Right atrium auricular region (tissue), 2 donors: ENCODE results near the gene PDE4B. TPM values are rescaled to one million over a fixed set of nuclear protein-coding genes. Genes with fewer than 3 reads are reported as not detected.
"Not testable (repeated sequence)": the region's sequence is repeated elsewhere in the genome, so short reads cannot be mapped to it uniquely, and the experiment has no call there.

Experiments
- DNase-seq: peaks from one replicate; pipeline ENCODE4 v3.0.0-alpha.2; 2019; ENCODE audit warnings: low spot score
- H3K27ac ChIP-seq, 2 donors: fragments of 200-600 bp; sonication (generic); 1 replicate in 1 of 2; 2 replicates in 1 of 2; pipeline ENCODE4 v1.5.1; 2016 to 2019
- H3K27me3 ChIP-seq, 2 donors: fragments of 200-600 bp; sonication (generic); one replicate each; pipeline versions ENCODE4 v1.5.1 to v1.6.0; 2017 to 2019
- H3K36me3 ChIP-seq: fragments of 200-600 bp; sonication (generic); one replicate; pipeline ENCODE4 v1.5.1; 2016
- H3K4me1 ChIP-seq, 2 donors: fragments of 200-600 bp; sonication (generic); one replicate each; pipeline versions ENCODE4 v1.5.1 to v1.6.0; 2017 to 2019
- H3K4me3 ChIP-seq, 2 donors: fragments of 200-600 bp; sonication (generic); 1 replicate in 1 of 2; 2 replicates in 1 of 2; pipeline ENCODE4 v1.5.1; 2017 to 2019; ENCODE audit warnings: mild to moderate bottlenecking in 1 of 2, moderate library complexity in 1 of 2
- H3K9me3 ChIP-seq, 2 donors: fragments of 200-600 bp; sonication (generic); one replicate each; pipeline ENCODE4 v1.5.1; 2019
- total RNA-seq, 2 donors: library from RNA; depleted of rRNA; stranded (reverse); fragments of >200 nt; gene quantifications; one replicate each; pipeline ENCODE4 v1.1.0, GENCODE V29; 2016
- TF ChIP-seq, protein P1 (sequence below), 2 donors: fragments of 200-600 bp; sonication (generic); IDR thresholded peaks; one replicate each; pipeline ENCODE4 v1.5.1; 2019; ENCODE audit warnings: antibody characterized with exemption in 2 of 2

PDE4B gene
- total RNA-seq, 2 donors from 2014 or later: 16.0 to 27.7 TPM

DNA sequence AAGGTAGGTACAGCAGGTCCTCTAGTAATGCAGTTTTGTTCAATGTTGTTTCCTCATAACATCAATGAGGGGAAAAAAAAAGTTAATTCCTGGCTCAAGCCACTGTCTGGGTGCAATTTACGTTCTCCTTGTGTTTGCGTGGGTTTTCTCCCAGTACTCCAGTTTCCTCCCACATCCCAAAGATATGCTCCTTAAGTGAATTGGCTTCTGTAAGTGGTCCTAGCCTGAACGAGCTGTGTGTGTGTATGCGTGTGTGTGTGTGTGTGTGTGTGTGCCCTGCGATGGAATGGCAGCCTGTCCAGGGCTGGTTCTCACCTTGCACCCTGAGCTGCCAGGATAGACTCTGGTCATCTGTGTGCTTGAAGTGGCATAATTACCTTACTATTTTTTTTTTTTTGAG is 332.0 kb downstream of the PDE4B start:
- Histone ChIP-seq H3K4me1 (no peaks in the 10 kb centered on the region), H3K27ac (no peak overlapping the region), H3K4me3 (no peak overlapping the region), H3K9me3 (no peaks in the 10 kb centered on the region), H3K36me3 (no peaks in the 10 kb centered on the region), H3K27me3 (no peaks in the 10 kb centered on the region)
- TF ChIP-seq, protein P1, sequence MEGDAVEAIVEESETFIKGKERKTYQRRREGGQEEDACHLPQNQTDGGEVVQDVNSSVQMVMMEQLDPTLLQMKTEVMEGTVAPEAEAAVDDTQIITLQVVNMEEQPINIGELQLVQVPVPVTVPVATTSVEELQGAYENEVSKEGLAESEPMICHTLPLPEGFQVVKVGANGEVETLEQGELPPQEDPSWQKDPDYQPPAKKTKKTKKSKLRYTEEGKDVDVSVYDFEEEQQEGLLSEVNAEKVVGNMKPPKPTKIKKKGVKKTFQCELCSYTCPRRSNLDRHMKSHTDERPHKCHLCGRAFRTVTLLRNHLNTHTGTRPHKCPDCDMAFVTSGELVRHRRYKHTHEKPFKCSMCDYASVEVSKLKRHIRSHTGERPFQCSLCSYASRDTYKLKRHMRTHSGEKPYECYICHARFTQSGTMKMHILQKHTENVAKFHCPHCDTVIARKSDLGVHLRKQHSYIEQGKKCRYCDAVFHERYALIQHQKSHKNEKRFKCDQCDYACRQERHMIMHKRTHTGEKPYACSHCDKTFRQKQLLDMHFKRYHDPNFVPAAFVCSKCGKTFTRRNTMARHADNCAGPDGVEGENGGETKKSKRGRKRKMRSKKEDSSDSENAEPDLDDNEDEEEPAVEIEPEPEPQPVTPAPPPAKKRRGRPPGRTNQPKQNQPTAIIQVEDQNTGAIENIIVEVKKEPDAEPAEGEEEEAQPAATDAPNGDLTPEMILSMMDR (IDR thresholded peaks at IDR 0.05): no peak
- no peak for DNase-seq

DNA sequence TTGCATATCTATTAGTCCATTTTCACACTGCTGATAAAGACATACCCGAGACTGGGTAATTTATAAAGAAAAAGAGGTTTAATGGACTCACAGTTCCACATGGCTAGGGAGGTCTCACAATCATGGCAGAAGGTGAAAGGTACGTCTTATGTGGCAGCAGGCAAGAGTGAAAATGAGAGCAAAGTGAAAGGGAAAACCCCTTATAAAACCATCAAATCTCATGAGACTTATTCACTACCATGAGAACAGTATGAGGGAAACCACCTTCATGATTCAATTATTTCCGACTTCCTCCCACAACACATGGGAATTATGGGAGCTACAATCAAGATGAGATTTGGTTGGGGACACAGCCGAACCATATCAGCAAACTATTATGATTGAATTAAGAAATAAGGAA is 335.9 kb downstream of the PDE4B start:
- not testable (repeated sequence) for DNase-seq, H3K4me1 ChIP-seq, H3K9me3 ChIP-seq, H3K36me3 ChIP-seq, H3K27me3 ChIP-seq, H3K4me3 ChIP-seq, H3K27ac ChIP-seq

DNA sequence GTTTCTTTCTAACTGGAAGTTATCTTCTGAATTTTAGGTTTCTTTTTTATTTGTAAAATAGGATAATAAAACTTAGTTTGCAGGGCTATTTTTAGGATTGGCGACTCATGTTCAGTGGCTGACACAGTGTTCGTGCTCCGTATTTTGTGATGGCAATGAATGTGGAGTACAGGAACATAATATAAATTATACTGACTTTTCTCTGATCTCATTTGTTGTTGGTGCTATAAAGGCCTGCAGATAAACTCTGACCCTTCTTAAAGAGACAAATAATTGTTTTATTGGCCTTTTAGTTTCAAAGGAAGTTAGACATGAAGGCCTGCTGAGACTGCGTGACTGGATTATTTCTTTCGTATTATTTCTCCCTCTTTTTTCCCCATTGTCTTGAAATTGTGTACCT is 339.6 kb downstream of the PDE4B start:
- H3K36me3 ChIP-seq: no peaks in the 10 kb centered on the region
- H3K4me1 ChIP-seq: no peaks in the 10 kb centered on the region
- H3K27me3 ChIP-seq: no peaks in the 10 kb centered on the region
- DNase-seq: no peak
- TF ChIP-seq, protein P1 (IDR thresholded peaks at IDR 0.05): no peak
- H3K9me3 ChIP-seq: no peaks in the 10 kb centered on the region
- H3K27ac ChIP-seq: no peak overlapping the region
- H3K4me3 ChIP-seq: no peak overlapping the region

DNA sequence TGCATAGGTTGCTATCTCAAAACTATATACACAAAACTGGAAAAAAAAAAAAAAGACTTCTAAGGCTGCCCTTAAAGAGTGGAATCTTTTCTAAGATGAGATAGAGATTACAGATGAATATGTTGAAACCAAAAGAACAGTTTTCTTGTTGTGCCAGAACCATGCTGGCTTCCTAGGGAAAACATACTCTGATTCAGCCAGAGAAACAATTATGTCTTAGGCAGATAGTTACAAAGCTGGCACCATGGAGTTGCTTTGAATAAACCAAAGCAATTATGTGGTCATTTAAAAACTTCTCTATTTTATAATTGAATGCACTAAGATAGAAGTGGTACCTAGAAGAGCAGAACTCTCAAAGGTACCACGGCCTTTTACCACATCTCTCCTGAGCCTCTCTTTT is 341.3 kb downstream of the PDE4B start:
- Histone ChIP-seq H3K4me3 (no peak overlapping the region), H3K27me3 (no peaks in the 10 kb centered on the region), H3K27ac (no peak overlapping the region), H3K36me3 (no peaks in the 10 kb centered on the region), H3K9me3 (no peaks in the 10 kb centered on the region), H3K4me1 (no peaks in the 10 kb centered on the region)
- no peak for DNase-seq
- TF ChIP-seq, protein P1 (IDR thresholded peaks at IDR 0.05): no peak

DNA sequence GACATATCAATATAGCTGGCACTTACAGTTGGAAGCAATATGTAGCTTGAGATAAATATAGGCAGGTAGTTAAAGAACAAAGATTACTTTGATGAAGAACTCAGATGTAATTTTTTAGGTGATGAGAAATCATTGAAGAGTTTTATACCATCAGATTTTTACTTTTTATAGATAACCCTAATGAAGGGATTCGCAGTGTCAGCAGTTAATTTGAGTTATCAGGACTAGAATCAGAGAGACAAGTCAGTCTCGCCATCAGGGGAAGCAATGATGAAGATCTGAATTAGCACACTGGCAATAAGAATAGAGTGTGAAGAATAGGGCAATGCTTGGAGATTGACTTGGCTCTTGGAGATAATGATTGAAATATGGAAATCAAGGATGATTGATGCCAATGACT is 342.5 kb downstream of the PDE4B start:
- Histone ChIP-seq H3K9me3 (no peaks in the 10 kb centered on the region), H3K4me3 (no peak overlapping the region), H3K36me3 (no peaks in the 10 kb centered on the region), H3K4me1 (no peaks in the 10 kb centered on the region), H3K27me3 (no peaks in the 10 kb centered on the region), H3K27ac (no peak overlapping the region)
- DNase-seq: no peak
- TF ChIP-seq, protein P1 (IDR thresholded peaks at IDR 0.05): no peak

DNA sequence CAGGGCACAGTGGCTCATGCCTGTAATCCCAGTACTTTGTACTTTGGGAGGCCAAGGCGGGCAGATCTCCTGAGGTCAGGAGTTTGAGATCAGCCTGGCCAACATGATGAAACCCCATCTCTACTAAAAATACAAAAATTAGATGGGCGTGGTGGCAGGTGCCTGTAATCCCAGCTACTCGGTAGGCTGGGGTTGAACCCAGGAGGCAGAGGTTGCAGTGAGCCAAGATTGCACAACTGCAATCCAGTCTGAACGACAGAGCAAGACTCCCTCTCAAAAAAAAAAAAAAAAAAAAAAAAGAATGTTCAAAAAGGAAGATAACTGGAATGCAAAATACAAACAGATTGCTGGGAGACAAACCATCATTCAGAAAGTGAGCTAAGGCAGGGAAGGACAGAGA is 343.7 kb downstream of the PDE4B start:
- not testable (repeated sequence) for H3K4me1 ChIP-seq, DNase-seq, H3K9me3 ChIP-seq, H3K36me3 ChIP-seq, H3K27ac ChIP-seq, H3K4me3 ChIP-seq, H3K27me3 ChIP-seq

DNA sequence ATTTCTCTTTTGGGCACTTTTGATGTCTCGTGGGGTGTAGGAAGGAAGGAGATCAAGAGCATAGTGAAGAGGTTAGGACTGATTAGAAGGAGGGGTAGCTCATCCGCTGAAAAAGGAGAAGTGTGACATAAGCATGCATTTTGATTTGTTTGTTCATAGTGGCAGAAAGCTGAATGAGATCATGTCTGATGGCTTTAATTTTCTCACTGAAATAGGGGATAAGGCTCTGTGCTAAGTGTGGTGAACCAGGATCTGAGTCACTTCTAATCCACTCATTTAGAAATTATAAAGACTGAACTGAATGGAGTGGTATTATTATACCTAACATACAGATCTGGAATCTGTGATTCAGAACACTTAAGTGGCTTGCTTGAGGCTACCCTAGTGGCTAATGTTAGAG is 344.5 kb downstream of the PDE4B start:
- Histone ChIP-seq H3K9me3 (no peaks in the 10 kb centered on the region), H3K4me1 (no peaks in the 10 kb centered on the region), H3K27me3 (no peaks in the 10 kb centered on the region), H3K4me3 (no peak overlapping the region), H3K27ac (no peak overlapping the region), H3K36me3 (no peaks in the 10 kb centered on the region)
- TF ChIP-seq, protein P1 (IDR thresholded peaks at IDR 0.05): no peak
- DNase-seq: no peak
